Measurements from ENCODE around the gene SLC48A1.

SLC48A1 gene

DNA sequence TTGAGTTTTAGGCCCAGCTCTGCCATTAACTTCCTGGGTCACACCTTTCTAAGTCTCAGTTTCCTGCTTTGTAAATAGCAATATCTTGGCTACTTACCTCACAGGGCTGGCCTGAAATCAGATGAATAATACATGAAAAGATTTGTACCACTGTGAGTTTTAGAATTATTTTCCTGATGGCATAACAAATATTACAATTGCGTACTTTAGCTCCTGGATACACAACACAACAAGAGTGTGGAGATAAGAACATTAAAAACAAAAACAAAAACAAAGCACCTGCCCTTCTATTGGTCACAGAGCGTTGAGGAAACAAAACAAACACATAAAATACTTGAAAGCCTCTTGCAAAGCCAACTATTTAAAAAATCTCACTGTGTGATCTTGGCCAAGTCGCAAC lies 51.6 kb downstream of the SLC48A1 start:
- no peak for DNase-seq (ENCODE audit: low read depth)

DNA sequence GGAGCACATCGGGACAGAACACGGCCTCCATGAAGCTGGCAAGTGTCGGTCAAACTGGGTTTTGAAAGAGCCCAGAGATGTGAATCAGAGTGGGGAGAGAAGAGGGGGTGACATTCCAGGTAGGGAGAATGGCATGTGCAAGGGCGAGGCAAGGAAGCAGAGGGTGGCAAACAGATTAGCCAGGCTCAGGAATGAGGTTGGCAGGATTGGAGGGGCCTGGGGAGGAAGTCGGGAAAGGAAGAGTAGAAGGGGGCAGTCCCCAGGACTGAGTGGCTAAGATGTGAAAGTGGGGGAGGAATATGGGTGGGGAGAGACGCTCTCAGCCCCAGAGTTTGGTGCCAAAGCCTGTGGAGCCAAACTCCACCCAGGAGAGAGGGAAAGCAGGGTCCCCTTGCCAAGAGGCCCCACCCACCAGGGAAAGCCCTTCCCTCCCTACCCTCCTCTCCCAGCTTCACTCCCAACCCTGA lies 52.2 kb downstream of the SLC48A1 start:
- DNase-seq (ENCODE audit: low read depth): no peak

DNA sequence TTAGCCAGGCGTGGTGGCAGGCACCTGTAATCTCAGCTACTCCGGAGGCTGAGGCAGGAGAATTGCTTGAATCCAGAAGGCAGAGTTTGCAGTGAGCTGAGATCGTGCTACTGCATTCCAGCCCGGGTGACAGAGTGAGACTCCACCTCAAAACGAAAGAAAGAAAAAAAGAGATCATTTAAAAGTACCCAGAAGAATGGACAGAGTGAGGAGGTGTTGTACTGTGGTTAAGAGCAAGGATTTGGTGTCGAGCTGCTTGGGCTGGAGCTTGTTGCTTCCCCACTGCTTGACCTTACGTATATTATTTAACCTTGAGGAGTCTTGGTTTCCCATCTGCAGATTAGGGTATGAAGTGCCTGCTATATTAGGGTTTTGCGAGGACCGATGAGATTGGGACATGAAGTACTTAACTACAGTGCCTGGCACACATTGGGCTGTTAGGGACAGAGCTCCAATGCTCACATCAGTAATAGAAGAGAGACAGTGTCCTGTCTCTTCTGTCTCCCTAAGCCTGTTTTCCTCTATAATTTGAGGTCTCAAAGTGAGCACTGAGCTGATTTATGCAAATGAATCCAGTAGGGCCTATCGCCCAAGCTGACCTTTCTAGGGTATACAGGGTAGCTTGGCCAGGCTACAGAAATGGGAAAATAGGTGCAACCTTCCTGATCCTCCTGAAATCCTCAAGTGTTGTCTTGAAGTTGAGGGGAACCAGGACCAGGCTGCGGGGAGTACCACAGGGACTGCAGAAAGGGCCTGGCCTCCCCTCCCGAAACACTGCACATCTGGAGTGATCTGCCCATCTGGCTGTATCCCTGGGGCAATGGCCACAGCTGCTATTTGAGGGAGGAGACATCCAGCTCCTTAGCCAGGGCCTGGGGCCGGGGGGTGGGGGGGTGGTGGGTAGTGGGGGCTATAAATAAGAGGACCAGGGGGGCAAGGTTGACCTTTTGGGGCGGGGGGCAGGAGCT lies 55.3 kb downstream of the SLC48A1 start:
- DNase-seq (ENCODE audit: low read depth): no peak

DNA sequence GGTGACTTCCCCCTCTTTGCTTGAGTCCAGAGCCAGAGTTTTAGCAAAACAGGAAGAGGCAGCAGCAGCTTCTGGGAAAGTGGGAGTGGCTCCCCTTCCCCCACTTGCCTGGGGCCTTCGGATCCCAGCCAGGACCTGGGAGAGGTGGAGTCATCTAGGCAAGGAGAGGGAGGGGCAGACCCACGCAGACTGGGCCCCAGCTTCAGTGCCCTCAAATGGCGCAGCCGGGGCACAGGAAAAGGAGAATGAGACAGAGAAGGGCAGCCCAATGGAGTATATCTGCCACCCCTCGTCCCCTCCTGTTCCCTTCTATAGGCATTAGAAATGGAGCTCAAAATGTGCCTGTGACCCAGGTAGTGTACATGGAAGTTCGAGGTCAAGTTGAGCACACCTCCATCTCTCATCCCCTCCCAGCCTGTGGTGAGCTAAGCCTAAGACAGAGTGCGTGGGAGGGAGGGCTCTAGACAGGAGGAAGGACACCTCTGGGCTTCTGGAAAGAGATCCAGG lies 56.0 kb downstream of the SLC48A1 start:
- DNase-seq (ENCODE audit: low read depth): no peak

DNA sequence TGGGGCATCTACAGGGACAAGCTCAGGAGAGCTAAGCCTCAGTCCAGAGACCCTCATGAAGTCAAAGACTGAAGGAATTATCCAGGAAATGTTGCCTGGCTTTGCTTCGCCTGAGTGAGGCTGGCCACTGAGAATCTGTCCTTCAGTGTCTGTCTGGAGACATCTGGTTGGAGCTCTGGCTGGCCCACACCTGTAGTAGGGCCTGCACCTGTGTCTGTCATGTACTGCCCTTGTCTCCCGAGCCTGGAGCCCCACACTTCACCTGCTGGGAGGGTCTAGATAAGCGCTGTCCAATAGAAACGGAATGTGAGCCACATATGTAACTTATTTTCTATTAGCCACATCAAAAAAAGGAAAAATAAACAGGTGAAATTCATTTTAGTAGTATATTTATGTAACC lies 56.5 kb downstream of the SLC48A1 start:
- DNase-seq (ENCODE audit: low read depth): no peak
